Measurements from ENCODE around the gene RXFP1. TPM values are rescaled to one million over a fixed set of nuclear protein-coding genes. Genes with fewer than 3 reads are reported as not detected.

RXFP1 gene
- total RNA-seq, 2 donors from 2014 or later = not detected

- TF ChIP-seq POLR2A (IDR thresholded peaks at IDR 0.05) = no peak
- TF ChIP-seq CTCF (IDR thresholded peaks at IDR 0.05) = no peak
- 95 to 100% methylated on average over 4 to 14 of the region's 18 CpGs for WGBS, 2 donors
- Histone ChIP-seq H3K27ac (no peak overlapping the region), H3K4me3 (no peak overlapping the region), H3K27me3 (no peaks in the 10 kb centered on the region), H3K9me3 (no peaks in the 10 kb centered on the region), H3K4me1 (no peaks in the 10 kb centered on the region), H3K36me3 (replicated peaks in 1 of 2; ENCODE audit: insufficient read depth in 1 of 2, low read depth in 2 of 2) (no peaks in the 10 kb centered on the region)
- intact Hi-C loops (cut with DNase I) = no loop called here
- DNase-seq (no peak), ATAC-seq (no peak)
These were observed 143.1 kb downstream of the RXFP1 start for GRCh38 chr4:158664806-158665205.

- Histone ChIP-seq H3K4me3 (no peak overlapping the region), H3K9me3 (no peaks in the 10 kb centered on the region), H3K4me1 (peaks cover 8% of the 10 kb centered on the region), H3K27me3 (no peaks in the 10 kb centered on the region), H3K27ac (no peak overlapping the region), H3K36me3 (replicated peaks in 1 of 2; ENCODE audit: insufficient read depth in 1 of 2, low read depth in 2 of 2) (no peaks in the 10 kb centered on the region)
- intact Hi-C loops (cut with DNase I) = no loop called here
- ATAC-seq (no peak), DNase-seq (no peak)
- no peak for TF ChIP-seq CTCF (IDR thresholded peaks at IDR 0.05)
- TF ChIP-seq POLR2A (IDR thresholded peaks at IDR 0.05) = no peak
- WGBS, 2 donors = 81 to 84% methylated on average over 2 of the region's 2 CpGs
These were observed 145.2 kb downstream of the RXFP1 start for GRCh38 chr4:158666892-158667291.

GRCh38 chr4:158667651-158668198, 146.0 kb downstream of the RXFP1 start:
- DNase-seq (no peak), ATAC-seq (no peak)
- Histone ChIP-seq H3K9me3 (no peaks in the 10 kb centered on the region), H3K27ac (no peak overlapping the region), H3K4me3 (no peak overlapping the region), H3K4me1 (peaks cover 8% of the 10 kb centered on the region), H3K27me3 (no peaks in the 10 kb centered on the region), H3K36me3 (replicated peaks in 1 of 2; ENCODE audit: insufficient read depth in 1 of 2, low read depth in 2 of 2) (no peaks in the 10 kb centered on the region)
- intact Hi-C loops (cut with DNase I) = no loop called here
- 81 to 82% methylated on average over 3 of the region's 3 CpGs for WGBS, 2 donors
- TF ChIP-seq POLR2A (IDR thresholded peaks at IDR 0.05) (no peak), CTCF (IDR thresholded peaks at IDR 0.05) (peak in 6 of 7 experiments; percentile 7 to 40 (median 26))

- Histone ChIP-seq H3K4me3 (no peak overlapping the region), H3K36me3 (replicated peaks in 1 of 2; ENCODE audit: insufficient read depth in 1 of 2, low read depth in 2 of 2) (no peaks in the 10 kb centered on the region), H3K9me3 (no peaks in the 10 kb centered on the region), H3K4me1 (peaks cover 19% of the 10 kb centered on the region), H3K27me3 (no peaks in the 10 kb centered on the region), H3K27ac (no peak overlapping the region)
- ATAC-seq (no peak), DNase-seq (no peak)
- TF ChIP-seq CTCF (IDR thresholded peaks at IDR 0.05) (no peak), POLR2A (IDR thresholded peaks at IDR 0.05) (no peak)
- WGBS, 2 donors = 82 to 85% methylated on average over 7 of the region's 7 CpGs
- intact Hi-C loops (cut with DNase I) = no loop called here
These were observed 147.6 kb downstream of the RXFP1 start for GRCh38 chr4:158669310-158669709.

GRCh38 chr4:158670975-158671664, 149.4 kb downstream of the RXFP1 start:
- peaks cover 19% of the 10 kb centered on the region for H3K4me1 ChIP-seq

More at GRCh38 chr4:158670975-158671664, 149.4 kb downstream of the RXFP1 start:
- Histone ChIP-seq H3K4me3 (peak overlapping the region; percentile 51 to 97), H3K9me3 (no peaks in the 10 kb centered on the region), H3K27me3 (no peaks in the 10 kb centered on the region), H3K27ac (peak overlapping the region; percentile 95 to 98 (median 96)), H3K36me3 (replicated peaks in 1 of 2; ENCODE audit: insufficient read depth in 1 of 2, low read depth in 2 of 2) (no peaks in the 10 kb centered on the region)
- DNase-seq (peak; percentile 73 to 85 (median 78)), ATAC-seq (no peak)
- 0 to 1% methylated on average over 28 to 35 of the region's 35 CpGs for WGBS, 2 donors
- intact Hi-C loops (cut with DNase I) = no loop called here
- TF ChIP-seq CTCF (IDR thresholded peaks at IDR 0.05) (no peak), POLR2A (IDR thresholded peaks at IDR 0.05) (no peak)

Measured in body of pancreas (tissue), 4 donors.